ENCODE results near the gene KIF18B.

Gene KIF18B

GRCh38 chr17:44947461-44948314 is at the start of gene KIF18B:
KIF18B (minus strand) TSS chr17:44947773; CDS start chr17:44936344, 11,429 bp downstream.
- peak; percentile 94 to 98 (median 95) for DNase-seq

DNA sequence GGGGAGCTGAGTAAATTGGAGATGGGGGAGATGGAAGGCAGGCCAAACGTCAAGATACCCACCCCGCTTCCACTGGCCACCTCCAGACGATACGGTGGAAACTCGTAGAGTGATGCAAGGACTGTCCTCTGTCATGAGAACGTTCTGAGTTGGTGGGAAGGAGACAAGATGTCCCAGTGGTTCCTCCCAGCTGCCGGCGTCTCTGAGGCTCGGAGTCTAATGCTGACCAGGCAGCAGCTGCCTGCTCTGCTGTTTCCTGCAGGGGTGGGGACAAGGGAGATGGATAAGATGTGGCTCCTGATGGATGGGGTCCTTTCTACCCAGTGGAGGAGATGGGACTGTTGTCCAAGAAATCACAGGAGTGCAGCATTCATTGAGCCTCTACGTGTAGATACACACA is 48.7 kb upstream of the KIF18B start:
- DNase-seq, result no peak

DNA sequence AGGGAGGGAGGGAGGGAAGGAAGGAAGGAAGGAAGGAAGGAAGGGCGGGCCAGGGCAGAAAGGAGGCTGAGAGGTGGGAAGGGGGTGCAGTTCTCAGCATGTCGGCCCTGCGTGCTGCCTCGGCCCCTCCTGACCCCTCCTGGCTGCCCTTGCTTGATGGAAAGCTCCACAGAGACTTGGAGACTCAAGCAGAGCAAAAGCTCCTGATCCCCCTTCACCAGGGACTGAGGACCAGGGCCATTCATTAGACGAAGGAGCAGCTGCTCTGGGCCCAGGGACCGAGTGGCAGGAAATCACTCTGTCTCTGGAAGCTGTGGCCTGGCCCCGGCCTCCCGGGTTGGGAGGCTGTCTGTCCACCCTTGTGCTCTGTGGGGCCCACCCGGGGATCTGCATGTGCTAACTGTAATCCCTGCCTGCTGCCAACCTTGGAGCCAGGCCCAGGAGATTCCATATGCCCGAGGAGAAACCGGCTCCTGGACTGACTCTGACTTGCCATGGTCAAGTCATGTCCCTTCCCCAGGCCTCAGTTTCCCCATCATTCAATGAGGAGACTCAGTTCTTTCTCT is 47.9 kb upstream of the KIF18B start:
- no peak for DNase-seq

GRCh38 chr17:44992242-44992939 is 44.8 kb upstream of the KIF18B start:
- peak in 2 of 3 experiments; percentile 52 to 74 for DNase-seq

- peak in 1 of 3 experiments; percentile 40 for DNase-seq
Measured at GRCh38 chr17:44990994-44991393, 43.4 kb upstream of the KIF18B start.

DNA sequence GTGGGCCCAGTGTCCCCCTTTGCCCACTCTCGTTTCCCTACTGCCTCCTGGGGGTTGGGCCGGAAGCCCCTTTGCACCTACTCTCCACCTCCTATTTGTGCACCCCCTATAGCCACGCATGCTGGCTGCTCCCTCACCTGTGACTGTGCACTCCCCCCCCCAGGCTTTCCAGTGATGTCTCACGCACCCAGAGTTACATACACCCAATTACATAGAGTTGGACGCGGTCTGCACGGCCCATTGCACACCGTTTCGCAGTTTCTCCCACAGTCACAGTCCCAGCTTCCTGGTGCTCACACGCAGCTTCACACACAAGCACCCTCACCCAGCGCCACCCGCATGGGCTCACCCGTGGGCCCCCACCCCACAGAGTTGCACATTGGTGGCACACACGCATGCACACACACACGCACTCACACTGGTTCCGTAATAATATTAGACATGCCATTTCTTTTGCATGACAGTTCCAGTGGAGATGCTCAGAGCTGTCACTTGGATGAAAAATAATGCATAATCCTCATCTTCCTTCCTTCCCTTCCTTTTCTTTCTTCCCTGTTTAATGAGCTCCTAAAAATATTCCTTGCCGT is 42.1 kb upstream of the KIF18B start:
- DNase-seq, result no peak

DNA sequence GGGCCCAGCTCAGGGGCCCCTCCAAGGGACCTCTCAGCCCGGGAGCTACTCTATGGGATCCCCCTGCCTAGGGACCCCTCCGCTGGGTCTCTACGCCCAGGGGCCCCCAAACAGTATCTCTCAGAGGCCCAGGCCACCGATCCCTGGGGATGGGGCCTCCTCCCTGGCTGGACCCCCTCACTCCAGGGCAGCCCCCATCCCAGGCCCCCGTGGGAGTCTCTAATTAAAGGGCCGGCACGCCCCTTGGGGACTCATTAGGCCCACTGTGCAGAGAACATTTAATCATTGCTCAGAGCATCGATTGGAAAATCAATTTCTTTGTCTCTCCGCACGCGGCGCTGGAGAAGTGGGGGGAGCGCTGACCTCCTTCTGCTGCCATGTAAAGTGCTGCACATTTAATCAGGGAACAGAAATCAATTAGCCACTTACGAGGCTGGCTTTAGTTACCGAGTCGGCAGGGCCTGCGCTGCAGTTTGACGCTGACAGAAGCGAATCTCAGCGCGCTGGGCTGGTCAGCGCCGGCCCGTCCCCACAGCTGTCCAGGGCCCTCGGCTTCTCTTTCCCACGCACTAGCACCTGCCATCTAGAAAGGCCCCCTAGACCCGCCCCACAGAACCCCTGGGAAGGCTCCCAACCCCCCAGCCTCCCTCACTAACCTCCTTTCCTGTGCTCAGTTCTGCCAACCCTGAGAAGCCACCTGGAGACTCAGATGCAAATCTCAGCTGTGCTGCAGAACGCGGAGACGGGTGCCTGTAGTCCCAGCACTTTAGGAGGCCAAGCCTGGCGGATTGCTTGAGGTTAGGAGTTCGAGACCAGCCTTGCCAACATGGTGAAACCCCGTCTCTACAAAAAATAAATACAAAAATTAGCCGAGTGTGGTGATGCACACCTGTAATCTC is 40.7 kb upstream of the KIF18B start:
- peak in 2 of 3 experiments; percentile 31 to 68 for DNase-seq

- DNase-seq, result no peak
Measured at GRCh38 chr17:44983563-44983962, 36.0 kb upstream of the KIF18B start.

- DNase-seq, result no peak
Measured at GRCh38 chr17:44982113-44982702, 34.6 kb upstream of the KIF18B start.

GRCh38 chr17:44981221-44981968 is 33.8 kb upstream of the KIF18B start:
- peak in 2 of 3 experiments; percentile 37 to 69 for DNase-seq

- peak in 2 of 3 experiments; percentile 31 to 60 for DNase-seq
Measured at GRCh38 chr17:44979426-44979995, 31.9 kb upstream of the KIF18B start.

GRCh38 chr17:44978807-44979206 is 31.2 kb upstream of the KIF18B start:
- DNase-seq, result no peak

GRCh38 chr17:44977814-44978550 is 30.4 kb upstream of the KIF18B start:
- peak in 1 of 3 experiments; percentile 6 for DNase-seq

GRCh38 chr17:44977065-44977464 is 29.5 kb upstream of the KIF18B start:
- no peak for DNase-seq

DNA sequence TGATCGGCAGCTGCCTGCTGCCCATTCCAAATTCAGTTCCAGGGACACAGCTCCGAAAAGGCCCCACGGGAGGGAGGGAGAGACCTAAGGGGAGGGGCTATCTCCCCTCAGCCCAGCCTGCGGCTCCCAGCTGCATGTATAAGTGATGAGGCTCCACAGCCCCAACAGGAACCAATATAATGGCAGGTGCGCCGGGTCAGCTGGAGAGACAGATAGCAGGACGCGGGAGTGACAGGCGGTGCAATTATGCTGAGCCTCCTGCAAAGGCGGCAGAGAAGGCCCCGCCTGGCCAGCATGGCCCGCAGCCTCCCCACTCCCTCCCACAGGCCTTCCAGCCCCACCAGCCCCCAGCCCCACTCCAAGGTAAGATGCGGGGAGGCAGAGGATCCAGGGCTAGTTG is 28.6 kb upstream of the KIF18B start:
- DNase-seq, result peak in 2 of 3 experiments; percentile 64 to 86

DNA sequence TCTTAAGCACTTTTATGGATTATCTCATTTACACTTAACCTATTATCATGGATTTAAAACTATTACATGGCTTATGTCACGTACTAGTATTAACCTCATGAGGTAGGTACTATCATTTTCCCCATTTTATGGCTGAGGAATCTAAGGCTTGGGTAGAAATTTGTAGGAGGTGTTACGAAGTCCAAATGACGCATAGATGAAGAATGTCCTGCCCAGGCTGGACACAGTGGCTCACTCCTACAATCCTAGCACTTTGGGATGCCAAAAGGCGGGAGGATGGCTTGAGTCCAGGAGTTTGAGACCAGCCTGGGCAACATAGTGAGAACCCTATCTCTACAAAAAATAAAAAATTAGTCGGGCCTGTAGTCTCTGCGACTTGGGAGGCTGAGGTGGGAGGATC is 25.4 kb upstream of the KIF18B start:
- no peak for DNase-seq

DNA sequence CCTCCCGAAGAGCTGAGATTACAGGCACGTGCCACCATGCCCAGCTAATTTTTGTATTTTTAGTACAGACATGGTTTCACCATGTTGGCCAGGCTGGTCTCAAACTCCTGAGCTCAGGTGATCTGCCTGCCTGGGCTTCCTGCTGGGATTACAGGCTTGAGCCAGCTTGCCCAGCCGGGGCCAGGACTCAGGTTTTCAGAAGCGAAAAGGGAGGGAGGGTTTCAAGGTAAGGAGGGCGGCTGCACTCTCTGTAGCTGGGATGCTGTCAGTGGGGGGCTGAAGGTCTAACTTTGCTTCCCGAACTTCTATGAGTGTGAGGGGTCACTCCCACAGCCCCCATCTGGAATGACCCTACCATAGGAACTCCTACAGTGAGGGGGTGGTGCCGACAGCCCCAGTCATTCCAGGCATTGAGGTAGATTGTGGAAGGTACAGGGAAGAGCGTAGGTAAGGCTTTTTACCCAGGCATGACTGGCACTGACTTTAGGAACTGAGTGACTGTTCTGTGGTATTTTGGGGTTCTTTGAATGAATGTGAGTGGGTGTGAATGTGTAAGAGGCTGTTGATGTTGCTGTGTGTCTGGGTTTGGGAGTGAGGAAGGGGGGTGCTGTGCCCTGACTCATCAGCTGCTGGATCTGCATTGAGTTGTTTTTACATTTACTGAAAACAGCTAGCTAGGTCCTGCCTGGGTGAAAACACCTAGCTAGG is 24.4 kb upstream of the KIF18B start:
- DNase-seq, result no peak

GRCh38 chr17:44970136-44970741 is 22.7 kb upstream of the KIF18B start:
- no peak for DNase-seq
